Aorta (tissue), 5 donors: Measurements from ENCODE around the gene IRAK1. TPM values are rescaled to one million over a fixed set of nuclear protein-coding genes. Genes with fewer than 3 reads are reported as not detected.

Experiments
- ATAC-seq: fragments of 200-7000 bp; cut with Tn5 transposase; one replicate; pipeline ENCODE4 v1.9.1; 2022; ENCODE audit warnings: moderate library complexity; ENCODE audit not compliant: low FRiP score
- DNase-seq, 2 donors: peaks; one replicate each; pipeline ENCODE4 v3.0.0-alpha.2; 2020
- H3K27ac ChIP-seq, 2 donors: one replicate each; pipeline ENCODE4 v1.5.1; 2013; ENCODE audit warnings: low read length in 2 of 2, mild to moderate bottlenecking in 2 of 2, moderate library complexity in 2 of 2, control low read depth in 1 of 2, inconsistent platforms in 1 of 2, low read depth in 1 of 2
- H3K27me3 ChIP-seq, 2 donors: one replicate each; pipeline ENCODE4 v1.6.1; 2013; ENCODE audit warnings: control low read depth in 1 of 2, low read length in 1 of 2, mild to moderate bottlenecking in 1 of 2, moderate library complexity in 1 of 2; ENCODE audit not compliant: insufficient read depth in 2 of 2, control insufficient read depth in 1 of 2
- H3K36me3 ChIP-seq, 2 donors: one replicate each; pipeline ENCODE4 v1.6.1; 2013; ENCODE audit warnings: control low read depth in 1 of 2, low read length in 1 of 2, mild to moderate bottlenecking in 1 of 2; ENCODE audit not compliant: insufficient read depth in 2 of 2, control insufficient read depth in 1 of 2
- H3K4me1 ChIP-seq, 2 donors: one replicate each; pipeline ENCODE4 v1.6.1; 2013; ENCODE audit warnings: low read length in 2 of 2, control low read depth in 1 of 2, mild to moderate bottlenecking in 1 of 2, moderate library complexity in 1 of 2; ENCODE audit not compliant: insufficient read depth in 2 of 2, control insufficient read depth in 1 of 2
- H3K4me3 ChIP-seq, 2 donors: one replicate each; pipeline ENCODE4 v1.5.1; 2013; ENCODE audit warnings: low read length in 2 of 2, control low read depth in 1 of 2, mild to moderate bottlenecking in 1 of 2
- H3K9me3 ChIP-seq: one replicate; pipeline ENCODE4 v1.6.1; 2013; ENCODE audit warnings: mild to moderate bottlenecking, low read length; ENCODE audit not compliant: control insufficient read depth
- WGBS, 2 donors: extraction: QIAGEN DNeasy Blood & Tissue Kit; methylation state at CpG; one replicate each; pipeline ENCODE4 v1.1.7; 2013; 5-methylcytosine and 5-hydroxymethylcytosine counted together
- intact Hi-C, 2 donors: fragments of 100-400 bp; cut with DNase I; formaldehyde crosslinking; loops; one replicate each; pipeline versions ENCODE4 v1.14.2 to v1.15.0; 2022
- polyA plus RNA-seq, 2 donors: library from polyadenylated mRNA; stranded (reverse); fragments of 200-250 nt; gene quantifications; one replicate each; pipeline ENCODE4 v1.2.3, GENCODE V29; 2013
- total RNA-seq, 2 donors: library from RNA; stranded (reverse); fragmentation: NEBNext Ultra II Directional; extraction: Animal tissue kit (Norgen Biotek cat#: 25700); gene quantifications; one replicate each; pipeline ENCODE4 v1.2.1, GENCODE V29; 2021
- donor health status: healthy with polysubstance abuse.
- donor health status: Bipolar disorder and iron deficiency.
- donor health status: DM: no; HTN: no; CAD: no.
- donor health status: DM: no; HTN: no; CAD: no.
- donor health status: DM: yes; HTN: yes; CAD: no.

The IRAK1 gene
- total and polyA plus RNA-seq, 4 donors = 45.9 to 78.3 (median 61.4) TPM

DNA sequence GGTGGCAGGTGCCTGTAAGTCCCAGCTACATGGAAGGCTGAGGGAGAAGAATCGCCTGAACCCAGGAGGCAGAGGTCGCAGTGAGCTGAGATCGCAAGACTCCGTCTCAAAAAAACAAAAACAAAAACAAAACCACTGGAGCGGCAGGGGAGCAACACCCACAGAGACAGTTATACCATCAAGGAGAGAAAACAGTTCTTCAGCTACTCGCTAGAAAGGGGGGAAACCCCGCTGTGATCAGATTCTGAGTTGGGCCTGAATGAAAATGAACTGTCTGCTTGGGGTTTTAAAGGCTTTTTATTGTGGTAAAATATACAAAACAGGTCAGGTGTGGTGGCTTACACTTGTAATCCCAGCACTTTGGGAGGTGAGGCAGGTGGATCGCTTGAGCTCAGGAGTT, 16.8 kb upstream of the IRAK1 start:
- Histone ChIP-seq H3K36me3 (peaks cover 0 to under 1% of the 10 kb centered on the region in 2 donors), H3K27me3 (no peaks in the 10 kb centered on the region), H3K4me3 (no peak overlapping the region), H3K27ac (no peak overlapping the region), H3K4me1 (no peaks in the 10 kb centered on the region), H3K9me3 (no peaks in the 10 kb centered on the region)
- DNase-seq = no peak
- intact Hi-C loops = no loop called here
- WGBS, 2 donors = 80 to 95% methylated on average over 8 of the region's 8 CpGs
- ATAC-seq = no peak

GRCh38 chrX:154033848-154034247, 14.1 kb upstream of the IRAK1 start:
- Histone ChIP-seq H3K36me3 (peaks cover 0 to 7% of the 10 kb centered on the region in 2 donors), H3K27me3 (no peaks in the 10 kb centered on the region), H3K27ac (no peak overlapping the region), H3K9me3 (no peaks in the 10 kb centered on the region), H3K4me1 (no peaks in the 10 kb centered on the region), H3K4me3 (no peak overlapping the region)
- 74 to 87% methylated on average over 2 of the region's 2 CpGs for WGBS, 2 donors
- intact Hi-C loops = no loop called here
- DNase-seq (no peak), ATAC-seq (no peak)

DNA sequence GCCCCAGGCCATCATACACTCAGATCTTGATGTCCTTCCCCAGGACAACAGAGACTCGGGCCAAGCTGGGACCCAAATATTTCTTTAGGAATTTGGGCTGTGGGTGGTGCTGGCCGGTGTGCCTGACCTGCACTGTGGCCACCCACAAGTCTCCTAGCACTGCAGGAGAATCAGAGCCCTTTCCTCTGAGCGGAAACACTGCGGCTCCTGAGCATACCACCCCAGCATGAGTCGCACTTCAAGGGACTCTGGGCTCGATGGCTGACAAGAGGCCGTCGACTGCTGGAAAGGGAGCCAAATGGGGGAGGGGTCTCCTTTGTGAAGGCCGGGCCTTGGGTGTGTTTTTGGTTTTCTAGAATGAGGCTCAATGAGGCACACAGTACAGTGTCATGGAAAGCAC, 13.0 kb upstream of the IRAK1 start:
- DNase-seq (peak in 1 of 2 donors; percentile 41), ATAC-seq (no peak)
- no peaks in the 10 kb centered on the region for H3K27me3 ChIP-seq
- WGBS, 2 donors = 44 to 52% methylated on average over 9 of the region's 9 CpGs
- no peaks in the 10 kb centered on the region for H3K4me1 ChIP-seq
- H3K36me3 ChIP-seq = peaks cover 0 to 7% of the 10 kb centered on the region in 2 donors
- no peak overlapping the region for H3K4me3 ChIP-seq
- H3K9me3 ChIP-seq = no peaks in the 10 kb centered on the region
- intact Hi-C loops = no loop called here
- H3K27ac ChIP-seq = no peak overlapping the region

- Histone ChIP-seq H3K36me3 (peaks cover 0 to 7% of the 10 kb centered on the region in 2 donors), H3K27me3 (no peaks in the 10 kb centered on the region), H3K27ac (no peak overlapping the region), H3K9me3 (no peaks in the 10 kb centered on the region), H3K4me3 (no peak overlapping the region), H3K4me1 (no peaks in the 10 kb centered on the region)
- no peak for DNase-seq
- WGBS, 2 donors = 85 to 89% methylated on average over 11 of the region's 11 CpGs
- no peak for ATAC-seq
- intact Hi-C loops = no loop called here
These were observed 12.5 kb upstream of the IRAK1 start for GRCh38 chrX:154032160-154032559.

GRCh38 chrX:154030715-154031305, 11.1 kb upstream of the IRAK1 start:
- Histone ChIP-seq H3K4me3 (no peak overlapping the region), H3K27me3 (no peaks in the 10 kb centered on the region), H3K4me1 (no peaks in the 10 kb centered on the region), H3K9me3 (no peaks in the 10 kb centered on the region), H3K36me3 (peaks cover 0 to 7% of the 10 kb centered on the region in 2 donors), H3K27ac (no peak overlapping the region)
- no peak for DNase-seq
- 89 to 90% methylated on average over 29 of the region's 29 CpGs for whole genome bisulfite sequencing, 2 donors
- no peak for ATAC-seq
- intact Hi-C loops = no loop called here

DNA sequence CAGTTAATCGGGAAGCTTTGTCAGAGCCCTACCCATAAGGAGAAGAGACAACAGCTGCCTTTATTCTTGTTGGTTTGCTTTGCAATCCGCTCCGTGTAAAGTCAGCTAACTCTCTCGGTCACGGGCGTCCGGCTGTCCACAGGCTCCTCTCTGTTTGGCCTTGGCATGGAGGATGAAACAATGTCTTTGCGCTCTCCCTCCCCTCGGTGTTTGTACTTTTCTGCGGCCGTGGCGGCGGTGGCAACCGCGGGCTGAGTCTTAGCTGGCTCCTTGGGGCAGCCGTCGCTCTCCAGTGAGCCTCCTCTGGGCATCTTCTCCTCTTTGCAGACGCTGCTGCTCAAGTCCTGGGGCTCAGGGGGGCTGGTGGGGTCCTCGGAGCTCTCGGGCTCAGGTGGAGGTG, 10.6 kb upstream of the IRAK1 start:
- Histone ChIP-seq H3K27ac (no peak overlapping the region), H3K36me3 (peaks cover 0 to 7% of the 10 kb centered on the region in 2 donors), H3K4me1 (no peaks in the 10 kb centered on the region), H3K9me3 (no peaks in the 10 kb centered on the region), H3K4me3 (no peak overlapping the region), H3K27me3 (no peaks in the 10 kb centered on the region)
- DNase-seq = peak in 1 of 2 donors; percentile 32
- intact Hi-C loops = no loop called here
- ATAC-seq = no peak
- 87 to 91% methylated on average over 20 of the region's 20 CpGs for WGBS, 2 donors

DNA sequence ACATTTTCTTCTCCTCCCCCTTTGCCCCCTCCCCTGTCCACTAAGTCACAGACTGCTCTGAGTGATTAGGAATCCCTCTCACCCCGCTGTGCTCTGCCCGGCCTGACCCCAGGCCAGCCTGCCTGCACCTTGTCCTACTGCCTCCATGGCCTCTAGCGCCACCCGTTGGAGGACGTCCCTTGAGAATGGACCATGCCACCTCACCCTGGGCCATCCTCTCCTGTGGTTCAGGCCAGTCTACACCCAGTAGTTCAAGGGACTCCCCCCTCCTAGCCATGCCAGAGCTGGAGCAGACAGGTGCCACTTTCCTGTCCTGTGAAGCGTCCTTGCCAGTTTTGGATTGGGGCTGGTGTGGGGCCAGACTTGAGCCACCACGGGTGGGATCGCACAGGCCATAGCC, 9.7 kb upstream of the IRAK1 start:
- Histone ChIP-seq H3K4me3 (no peak overlapping the region), H3K4me1 (no peaks in the 10 kb centered on the region), H3K36me3 (peaks cover 0 to 7% of the 10 kb centered on the region in 2 donors), H3K9me3 (no peaks in the 10 kb centered on the region), H3K27ac (no peak overlapping the region), H3K27me3 (no peaks in the 10 kb centered on the region)
- DNase-seq (no peak), ATAC-seq (no peak)
- intact Hi-C loops = no loop called here
- WGBS, 2 donors = 73 to 85% methylated on average over 8 of the region's 8 CpGs

- Histone ChIP-seq H3K27ac (no peak overlapping the region), H3K36me3 (peaks cover 0 to 7% of the 10 kb centered on the region in 2 donors), H3K4me1 (no peaks in the 10 kb centered on the region), H3K9me3 (no peaks in the 10 kb centered on the region), H3K4me3 (no peak overlapping the region), H3K27me3 (no peaks in the 10 kb centered on the region)
- ATAC-seq (no peak), DNase-seq (peak in 1 of 2 donors; percentile 39)
- intact Hi-C loops = no loop called here
- WGBS, 2 donors = 72 to 79% methylated on average over 13 of the region's 13 CpGs
These were observed 8.9 kb upstream of the IRAK1 start for GRCh38 chrX:154028502-154029184.

- H3K27ac ChIP-seq = no peak overlapping the region
- WGBS, 2 donors = 44 to 74% methylated on average over 1 of the region's 1 CpG
- intact Hi-C loops = no loop called here
- peaks cover 0 to 7% of the 10 kb centered on the region in 2 donors for H3K36me3 ChIP-seq
- H3K4me1 ChIP-seq = no peaks in the 10 kb centered on the region
- no peaks in the 10 kb centered on the region for H3K9me3 ChIP-seq
- no peak overlapping the region for H3K4me3 ChIP-seq
- H3K27me3 ChIP-seq = no peaks in the 10 kb centered on the region
- no peak for DNase-seq
- no peak for ATAC-seq
These were observed 8.3 kb upstream of the IRAK1 start for GRCh38 chrX:154027986-154028385.
